OCI-LY1 (cell line): ENCODE data around the gene HDAC9.

Experiments
- H2AFZ ChIP-seq: fragments of 200-600 bp; sonication (generic), shearing (Covaris generic); 2 replicates; pipeline ENCODE4 v1.6.0; 2014; ENCODE audit warnings: antibody characterized with exemption, mild to moderate bottlenecking, low read length
- H3F3A ChIP-seq: fragments of 200-600 bp; sonication (generic), shearing (Covaris generic); 2 replicates; pipeline ENCODE4 v1.6.0; 2014; ENCODE audit warnings: mild to moderate bottlenecking, antibody characterized with exemption, low read length, moderate library complexity; ENCODE audit not compliant: insufficient read depth
- H3K27ac ChIP-seq: fragments of 200-600 bp; sonication (generic); 2 replicates; pipeline ENCODE4 v1.5.1; 2014; ENCODE audit warnings: low read length, mixed run types, mild to moderate bottlenecking, low read depth; ENCODE audit not compliant: poor library complexity, severe bottlenecking
- H3K27me3 ChIP-seq: fragments of 200-600 bp; sonication (generic); 2 replicates; pipeline ENCODE4 v1.6.0; 2014; ENCODE audit warnings: antibody characterized with exemption, mild to moderate bottlenecking, low read length, moderate library complexity; ENCODE audit not compliant: insufficient read depth
- H3K36me3 ChIP-seq: fragments of 200-600 bp; sonication (generic); 2 replicates; pipeline ENCODE4 v1.6.1; 2014; ENCODE audit warnings: mild to moderate bottlenecking, antibody characterized with exemption, low read length, moderate library complexity, mixed read lengths; ENCODE audit not compliant: insufficient read depth
- H3K4me1 ChIP-seq: fragments of 200-600 bp; sonication (generic); 2 replicates; pipeline ENCODE4 v1.5.1; 2014; ENCODE audit warnings: mild to moderate bottlenecking, low read length, moderate library complexity; ENCODE audit not compliant: insufficient read depth, severe bottlenecking
- H3K4me2 ChIP-seq: fragments of 200-600 bp; sonication (generic), shearing (Covaris generic); 2 replicates; pipeline ENCODE4 v1.6.1; 2014; ENCODE audit warnings: low read length
- H3K4me3 ChIP-seq: fragments of 200-600 bp; sonication (generic); 2 replicates; pipeline ENCODE4 v1.5.1; 2014; ENCODE audit warnings: low read length, low read depth, mild to moderate bottlenecking, mixed read lengths; ENCODE audit not compliant: poor library complexity, severe bottlenecking
- H3K79me2 ChIP-seq: fragments of 200-600 bp; shearing (Covaris generic); 2 replicates; pipeline ENCODE4 v1.6.1; 2016; ENCODE audit warnings: mixed run types, low read length, mixed read lengths; ENCODE audit not compliant: insufficient read depth
- H3K9ac ChIP-seq: fragments of 200-600 bp; sonication (generic), shearing (Covaris generic); 2 replicates; pipeline ENCODE4 v1.6.1; 2014; ENCODE audit warnings: mild to moderate bottlenecking, low read length, mixed read lengths
- H3K9me2 ChIP-seq: fragments of 200-600 bp; sonication (generic), shearing (Covaris generic); 2 replicates; pipeline ENCODE4 v1.6.1; 2014; ENCODE audit warnings: low read depth, mild to moderate bottlenecking, low read length, mixed read lengths
- H3K9me3 ChIP-seq: fragments of 200-600 bp; shearing (Covaris generic); 2 replicates; pipeline ENCODE4 v1.6.1; 2014; ENCODE audit warnings: low read length, mixed read lengths
- H4K20me1 ChIP-seq: fragments of 200-600 bp; sonication (generic), shearing (Covaris generic); 2 replicates; pipeline ENCODE4 v1.6.0; 2016; ENCODE audit warnings: mild to moderate bottlenecking, low read length; ENCODE audit not compliant: insufficient read depth
- CTCF ChIP-seq: fragments of 200-600 bp; sonication (generic), shearing (Covaris generic); IDR thresholded peaks from 2 replicates; pipeline ENCODE4 v1.5.1; 2017; ENCODE audit warnings: mild to moderate bottlenecking, antibody characterized with exemption, low read length, moderate library complexity, mixed read lengths
- EZH2 ChIP-seq: fragments of 200-600 bp; sonication (generic), shearing (Covaris generic); IDR thresholded peaks from 2 replicates; pipeline ENCODE4 v1.8.0; 2017; ENCODE audit warnings: borderline replicate concordance, mixed run types, mild to moderate bottlenecking, antibody characterized with exemption, low read length, moderate library complexity, mixed read lengths

The HDAC9 gene

GRCh38 chr7:18536486-18536885 is 40.9 kb downstream of the HDAC9 start:
- Histone ChIP-seq H2AFZ (no peak overlapping the region), H3K36me3 (no peaks in the 10 kb centered on the region), H3K27me3 (no peaks in the 10 kb centered on the region), H3K27ac (peak overlapping the region; percentile 59), H4K20me1 (no peaks in the 10 kb centered on the region), H3F3A (no peaks in the 10 kb centered on the region), H3K4me1 (peaks cover 82% of the 10 kb centered on the region), H3K4me2 (no peak overlapping the region), H3K79me2 (peaks cover 19% of the 10 kb centered on the region; the same call in 1 of the 2 replicates), H3K9me3 (no peaks in the 10 kb centered on the region), H3K9me2 (no peaks in the 10 kb centered on the region), H3K4me3 (no peak overlapping the region), H3K9ac (no peak overlapping the region)
- TF ChIP-seq EZH2 (no peak), CTCF (no peak)

- H2AFZ ChIP-seq: no peak overlapping the region
- H3K9me3 ChIP-seq: no peaks in the 10 kb centered on the region
- H3K4me3 ChIP-seq: no peak overlapping the region
- peaks cover 3% of the 10 kb centered on the region; the same call in 1 of the 2 replicates for H3K79me2 ChIP-seq
- no peaks in the 10 kb centered on the region for H3K27me3 ChIP-seq
- H3F3A ChIP-seq: no peaks in the 10 kb centered on the region
- H3K9me2 ChIP-seq: no peaks in the 10 kb centered on the region
- TF ChIP-seq CTCF: no peak
- no peak for TF ChIP-seq EZH2
- H3K9ac ChIP-seq: no peak overlapping the region
- H3K27ac ChIP-seq: peak overlapping the region; percentile 33
- H4K20me1 ChIP-seq: no peaks in the 10 kb centered on the region
- H3K4me1 ChIP-seq: peaks cover 79% of the 10 kb centered on the region
- peak overlapping the region; percentile 13 for H3K4me2 ChIP-seq
- no peaks in the 10 kb centered on the region for H3K36me3 ChIP-seq
These were observed 43.2 kb downstream of the HDAC9 start for GRCh38 chr7:18538554-18539250.

GRCh38 chr7:18540396-18540795 is 44.8 kb downstream of the HDAC9 start:
- Histone ChIP-seq H3K4me1 (peaks cover 63% of the 10 kb centered on the region), H3K4me3 (no peak overlapping the region), H3K9me3 (no peaks in the 10 kb centered on the region), H3K79me2 (no peaks in the 10 kb centered on the region; the same call in 1 of the 2 replicates), H3K4me2 (no peak overlapping the region), H3K9me2 (no peaks in the 10 kb centered on the region), H4K20me1 (no peaks in the 10 kb centered on the region), H3K27ac (no peak overlapping the region), H3K36me3 (no peaks in the 10 kb centered on the region), H3K27me3 (no peaks in the 10 kb centered on the region), H2AFZ (no peak overlapping the region), H3F3A (no peaks in the 10 kb centered on the region), H3K9ac (no peak overlapping the region)
- no peak for TF ChIP-seq EZH2
- TF ChIP-seq CTCF: no peak
